Stomach (tissue), 4 donors: Measurements from ENCODE around the gene IRAK1.

Experiments used
- POLR2A ChIP-seq, 4 donors: fragments of 450-650 bp; IDR thresholded peaks; one replicate each; pipeline ENCODE4 v1.6.1; 2016; ENCODE audit warnings: antibody characterized with exemption in 4 of 4, control low read depth in 2 of 4, mild to moderate bottlenecking in 1 of 4, moderate library complexity in 1 of 4
- TF ChIP-seq, protein P1 (sequence below), 7 experiments: fragments of 450-650 bp in 4 of 7; fragments of 200-600 bp in 3 of 7; sonication (generic) in 3 of 7; IDR thresholded peaks; one replicate each; pipeline ENCODE4 v1.5.1; 2016 to 2019; ENCODE audit warnings: antibody characterized with exemption in 7 of 7, control low read depth in 2 of 7, mild to moderate bottlenecking in 1 of 7

DNA sequence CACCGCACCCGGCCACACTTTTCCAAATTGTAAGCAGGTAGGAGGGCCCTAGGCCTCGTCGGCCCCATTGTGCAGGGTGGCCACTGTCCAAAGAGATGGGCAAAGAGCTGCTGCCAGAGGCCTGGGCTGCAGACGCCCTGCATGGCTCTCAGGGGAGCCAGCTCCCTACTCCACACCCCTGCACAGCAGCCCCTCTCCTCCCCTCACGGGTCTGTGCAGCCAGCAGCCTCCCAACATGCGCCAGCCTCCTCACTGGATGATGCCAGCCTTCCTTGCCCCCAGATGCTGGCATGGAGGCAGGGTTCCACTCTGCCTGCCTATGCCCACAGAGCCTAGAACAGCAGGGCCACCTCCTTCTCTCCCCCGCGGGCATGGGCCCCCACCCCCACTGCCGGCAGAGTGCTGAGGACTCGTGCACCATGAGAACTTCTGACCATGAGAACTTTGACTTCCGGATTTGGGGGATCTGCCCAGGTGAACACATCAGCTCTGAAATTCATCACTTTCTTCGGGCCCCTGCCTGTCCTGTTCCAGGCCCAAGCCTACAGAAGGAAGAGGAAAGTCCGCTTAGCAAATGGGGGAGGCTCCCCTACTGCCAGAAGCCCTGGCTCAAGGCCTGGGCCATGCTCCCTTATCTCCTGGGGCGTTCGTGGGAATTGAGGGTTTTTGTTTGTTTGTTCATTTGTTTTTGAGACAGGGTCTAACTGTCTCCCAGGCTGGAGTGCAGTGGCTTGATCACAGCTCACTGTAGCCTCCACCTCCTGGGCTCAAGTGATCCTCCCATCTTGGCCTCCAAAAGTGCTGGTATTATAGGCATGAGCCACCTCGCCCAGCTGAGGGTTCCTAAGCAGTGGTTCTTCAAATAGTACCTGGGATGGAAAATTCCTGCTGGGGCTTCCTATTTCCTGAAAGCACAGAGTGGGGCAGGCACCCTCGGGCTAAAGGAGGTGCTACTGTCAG, 8.0 kb downstream of the IRAK1 start:
- TF ChIP-seq, protein P1, sequence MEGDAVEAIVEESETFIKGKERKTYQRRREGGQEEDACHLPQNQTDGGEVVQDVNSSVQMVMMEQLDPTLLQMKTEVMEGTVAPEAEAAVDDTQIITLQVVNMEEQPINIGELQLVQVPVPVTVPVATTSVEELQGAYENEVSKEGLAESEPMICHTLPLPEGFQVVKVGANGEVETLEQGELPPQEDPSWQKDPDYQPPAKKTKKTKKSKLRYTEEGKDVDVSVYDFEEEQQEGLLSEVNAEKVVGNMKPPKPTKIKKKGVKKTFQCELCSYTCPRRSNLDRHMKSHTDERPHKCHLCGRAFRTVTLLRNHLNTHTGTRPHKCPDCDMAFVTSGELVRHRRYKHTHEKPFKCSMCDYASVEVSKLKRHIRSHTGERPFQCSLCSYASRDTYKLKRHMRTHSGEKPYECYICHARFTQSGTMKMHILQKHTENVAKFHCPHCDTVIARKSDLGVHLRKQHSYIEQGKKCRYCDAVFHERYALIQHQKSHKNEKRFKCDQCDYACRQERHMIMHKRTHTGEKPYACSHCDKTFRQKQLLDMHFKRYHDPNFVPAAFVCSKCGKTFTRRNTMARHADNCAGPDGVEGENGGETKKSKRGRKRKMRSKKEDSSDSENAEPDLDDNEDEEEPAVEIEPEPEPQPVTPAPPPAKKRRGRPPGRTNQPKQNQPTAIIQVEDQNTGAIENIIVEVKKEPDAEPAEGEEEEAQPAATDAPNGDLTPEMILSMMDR (IDR thresholded peaks at IDR 0.05): no peak
- TF ChIP-seq POLR2A (IDR thresholded peaks at IDR 0.05): no peak
